ENCODE data around the gene ARHGAP40.

The ARHGAP40 gene

GRCh38 chr20:38649275-38649891, 47.8 kb downstream of the ARHGAP40 start:
- peaks cover 11% of the 10 kb centered on the region for H3K4me1 Mint-ChIP-seq
- no peak overlapping the region for H3K4me3 Mint-ChIP-seq
- H3K9me3 Mint-ChIP-seq, result no peaks in the 10 kb centered on the region
- H3K36me3 Mint-ChIP-seq, result no peaks in the 10 kb centered on the region
- H3K27ac Mint-ChIP-seq, result no peak overlapping the region
- H3K27me3 Mint-ChIP-seq, result peaks cover 19% of the 10 kb centered on the region

GRCh38 chr20:38650010-38650409, 48.4 kb downstream of the ARHGAP40 start:
- Mint-ChIP-seq H3K4me1 (peaks cover 11% of the 10 kb centered on the region), H3K9me3 (no peaks in the 10 kb centered on the region), H3K27ac (no peak overlapping the region), H3K4me3 (no peak overlapping the region), H3K27me3 (peaks cover 17% of the 10 kb centered on the region), H3K36me3 (no peaks in the 10 kb centered on the region)

GRCh38 chr20:38651154-38651553, 49.5 kb downstream of the ARHGAP40 start:
- Mint-ChIP-seq H3K27me3 (peaks cover 17% of the 10 kb centered on the region), H3K9me3 (no peaks in the 10 kb centered on the region), H3K4me1 (peaks cover 8% of the 10 kb centered on the region), H3K4me3 (no peak overlapping the region), H3K36me3 (no peaks in the 10 kb centered on the region), H3K27ac (no peak overlapping the region)

GRCh38 chr20:38651562-38651961, 50.0 kb downstream of the ARHGAP40 start:
- Mint-ChIP-seq H3K4me3 (no peak overlapping the region), H3K27ac (no peak overlapping the region), H3K27me3 (peaks cover 16% of the 10 kb centered on the region), H3K4me1 (peaks cover 4% of the 10 kb centered on the region), H3K9me3 (no peaks in the 10 kb centered on the region), H3K36me3 (no peaks in the 10 kb centered on the region)

- Mint-ChIP-seq H3K27ac (no peak overlapping the region), H3K4me1 (no peaks in the 10 kb centered on the region), H3K4me3 (no peak overlapping the region), H3K27me3 (peaks cover 23% of the 10 kb centered on the region), H3K9me3 (no peaks in the 10 kb centered on the region), H3K36me3 (no peaks in the 10 kb centered on the region)
Observed at GRCh38 chr20:38652995-38653394, 51.4 kb downstream of the ARHGAP40 start.

GRCh38 chr20:38657390-38657789, 55.8 kb downstream of the ARHGAP40 start:
- H3K27ac Mint-ChIP-seq, result no peak overlapping the region
- H3K4me3 Mint-ChIP-seq, result no peak overlapping the region
- H3K36me3 Mint-ChIP-seq, result no peaks in the 10 kb centered on the region
- peaks cover 31% of the 10 kb centered on the region for H3K27me3 Mint-ChIP-seq
- no peaks in the 10 kb centered on the region for H3K9me3 Mint-ChIP-seq
- H3K4me1 Mint-ChIP-seq, result no peaks in the 10 kb centered on the region

GRCh38 chr20:38658879-38659596, 57.4 kb downstream of the ARHGAP40 start:
- Mint-ChIP-seq H3K9me3 (no peaks in the 10 kb centered on the region), H3K27me3 (peaks cover 35% of the 10 kb centered on the region), H3K4me3 (no peak overlapping the region), H3K27ac (no peak overlapping the region), H3K4me1 (no peaks in the 10 kb centered on the region), H3K36me3 (no peaks in the 10 kb centered on the region)

- Mint-ChIP-seq H3K36me3 (no peaks in the 10 kb centered on the region), H3K27me3 (peaks cover 38% of the 10 kb centered on the region), H3K4me3 (no peak overlapping the region)
Observed at GRCh38 chr20:38659597-38659880, 57.9 kb downstream of the ARHGAP40 start.

GRCh38 chr20:38660429-38660828, 58.8 kb downstream of the ARHGAP40 start:
- Mint-ChIP-seq H3K4me1 (no peaks in the 10 kb centered on the region), H3K4me3 (no peak overlapping the region), H3K27ac (no peak overlapping the region), H3K27me3 (peaks cover 37% of the 10 kb centered on the region), H3K9me3 (no peaks in the 10 kb centered on the region), H3K36me3 (no peaks in the 10 kb centered on the region)

More at GRCh38 chr20:38659597-38659880, 57.9 kb downstream of the ARHGAP40 start:
- H3K4me1 Mint-ChIP-seq, result no peaks in the 10 kb centered on the region
- no peak overlapping the region for H3K27ac Mint-ChIP-seq
- H3K9me3 Mint-ChIP-seq, result no peaks in the 10 kb centered on the region

- H3K4me3 Mint-ChIP-seq, result no peak overlapping the region
- peaks cover 26% of the 10 kb centered on the region for H3K27me3 Mint-ChIP-seq
- no peak overlapping the region for H3K27ac Mint-ChIP-seq
Observed at GRCh38 chr20:38663660-38664059, 62.1 kb downstream of the ARHGAP40 start.

GRCh38 chr20:38664284-38664683, 62.7 kb downstream of the ARHGAP40 start:
- H3K36me3 Mint-ChIP-seq, result no peaks in the 10 kb centered on the region
- H3K4me1 Mint-ChIP-seq, result no peaks in the 10 kb centered on the region
- H3K27ac Mint-ChIP-seq, result no peak overlapping the region
- H3K9me3 Mint-ChIP-seq, result no peaks in the 10 kb centered on the region
- H3K27me3 Mint-ChIP-seq, result peaks cover 23% of the 10 kb centered on the region
- no peak overlapping the region for H3K4me3 Mint-ChIP-seq

More at GRCh38 chr20:38663660-38664059, 62.1 kb downstream of the ARHGAP40 start:
- Mint-ChIP-seq H3K4me1 (no peaks in the 10 kb centered on the region), H3K9me3 (no peaks in the 10 kb centered on the region), H3K36me3 (no peaks in the 10 kb centered on the region)

- Mint-ChIP-seq H3K9me3 (no peaks in the 10 kb centered on the region), H3K36me3 (no peaks in the 10 kb centered on the region), H3K27me3 (peaks cover 26% of the 10 kb centered on the region)
Observed at GRCh38 chr20:38665094-38665493, 63.5 kb downstream of the ARHGAP40 start.

GRCh38 chr20:38665506-38666285, 64.1 kb downstream of the ARHGAP40 start:
- no peaks in the 10 kb centered on the region for H3K4me1 Mint-ChIP-seq
- H3K9me3 Mint-ChIP-seq, result no peaks in the 10 kb centered on the region
- H3K27ac Mint-ChIP-seq, result no peak overlapping the region
- no peaks in the 10 kb centered on the region for H3K36me3 Mint-ChIP-seq
- H3K27me3 Mint-ChIP-seq, result peaks cover 29% of the 10 kb centered on the region
- no peak overlapping the region for H3K4me3 Mint-ChIP-seq

More at GRCh38 chr20:38665094-38665493, 63.5 kb downstream of the ARHGAP40 start:
- Mint-ChIP-seq H3K4me3 (no peak overlapping the region), H3K4me1 (no peaks in the 10 kb centered on the region), H3K27ac (no peak overlapping the region)

- Mint-ChIP-seq H3K4me1 (no peaks in the 10 kb centered on the region), H3K9me3 (no peaks in the 10 kb centered on the region), H3K4me3 (no peak overlapping the region), H3K27ac (no peak overlapping the region), H3K27me3 (peaks cover 42% of the 10 kb centered on the region), H3K36me3 (no peaks in the 10 kb centered on the region)
Observed at GRCh38 chr20:38667417-38667956, 65.9 kb downstream of the ARHGAP40 start.

GRCh38 chr20:38669688-38670087, 68.1 kb downstream of the ARHGAP40 start:
- H3K4me1 Mint-ChIP-seq, result peaks cover 6% of the 10 kb centered on the region
- no peak overlapping the region for H3K27ac Mint-ChIP-seq
- H3K4me3 Mint-ChIP-seq, result no peak overlapping the region
- H3K36me3 Mint-ChIP-seq, result no peaks in the 10 kb centered on the region
- H3K27me3 Mint-ChIP-seq, result peaks cover 39% of the 10 kb centered on the region
- H3K9me3 Mint-ChIP-seq, result no peaks in the 10 kb centered on the region

GRCh38 chr20:38670786-38671185, 69.2 kb downstream of the ARHGAP40 start:
- Mint-ChIP-seq H3K4me1 (peaks cover 6% of the 10 kb centered on the region), H3K36me3 (no peaks in the 10 kb centered on the region), H3K9me3 (no peaks in the 10 kb centered on the region), H3K27me3 (peaks cover 44% of the 10 kb centered on the region), H3K27ac (peak overlapping the region; percentile 55), H3K4me3 (no peak overlapping the region)
